Measurements from ENCODE around the gene ZBTB24.

- TF ChIP-seq, protein P1, sequence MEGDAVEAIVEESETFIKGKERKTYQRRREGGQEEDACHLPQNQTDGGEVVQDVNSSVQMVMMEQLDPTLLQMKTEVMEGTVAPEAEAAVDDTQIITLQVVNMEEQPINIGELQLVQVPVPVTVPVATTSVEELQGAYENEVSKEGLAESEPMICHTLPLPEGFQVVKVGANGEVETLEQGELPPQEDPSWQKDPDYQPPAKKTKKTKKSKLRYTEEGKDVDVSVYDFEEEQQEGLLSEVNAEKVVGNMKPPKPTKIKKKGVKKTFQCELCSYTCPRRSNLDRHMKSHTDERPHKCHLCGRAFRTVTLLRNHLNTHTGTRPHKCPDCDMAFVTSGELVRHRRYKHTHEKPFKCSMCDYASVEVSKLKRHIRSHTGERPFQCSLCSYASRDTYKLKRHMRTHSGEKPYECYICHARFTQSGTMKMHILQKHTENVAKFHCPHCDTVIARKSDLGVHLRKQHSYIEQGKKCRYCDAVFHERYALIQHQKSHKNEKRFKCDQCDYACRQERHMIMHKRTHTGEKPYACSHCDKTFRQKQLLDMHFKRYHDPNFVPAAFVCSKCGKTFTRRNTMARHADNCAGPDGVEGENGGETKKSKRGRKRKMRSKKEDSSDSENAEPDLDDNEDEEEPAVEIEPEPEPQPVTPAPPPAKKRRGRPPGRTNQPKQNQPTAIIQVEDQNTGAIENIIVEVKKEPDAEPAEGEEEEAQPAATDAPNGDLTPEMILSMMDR (IDR thresholded peaks at IDR 0.05; ENCODE audit: low read depth, low read length, missing input control), result no peak
- TF ChIP-seq MAX (IDR thresholded peaks at IDR 0.05) (no peak), EGR1 (IDR thresholded peaks at IDR 0.05; ENCODE audit: low read depth in 2 of 2) (no peak), YY1 (IDR thresholded peaks at IDR 0.05) (no peak), GABPA (IDR thresholded peaks at IDR 0.05 in 1 of 2, conservative IDR thresholded peaks at IDR 0.05 in 1 of 2) (no peak), ZBTB33 (IDR thresholded peaks at IDR 0.05) (no peak), REST (IDR thresholded peaks at IDR 0.05) (no peak), HNF4G (IDR thresholded peaks at IDR 0.05) (no peak), SP1 (IDR thresholded peaks at IDR 0.05) (no peak), TAF1 (conservative IDR thresholded peaks at IDR 0.05) (no peak)
- TF ChIP-seq, protein P2, sequence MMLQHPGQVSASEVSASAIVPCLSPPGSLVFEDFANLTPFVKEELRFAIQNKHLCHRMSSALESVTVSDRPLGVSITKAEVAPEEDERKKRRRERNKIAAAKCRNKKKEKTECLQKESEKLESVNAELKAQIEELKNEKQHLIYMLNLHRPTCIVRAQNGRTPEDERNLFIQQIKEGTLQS (IDR thresholded peaks at IDR 0.05), result no peak
These were observed 29.2 kb downstream of the ZBTB24 start for GRCh38 chr6:109453594-109454495.
